HG03558 (cell line): Measurements from ENCODE around the gene KYAT1.

Source experiments
- ATAC-seq: cut with Tn5 transposase; IDR thresholded peaks from one replicate; pipeline ENCODE4 v1.9.1; 2021; ENCODE audit warnings: moderate number of reproducible peaks; ENCODE audit not compliant: unreplicated experiment; ENCODE audit errors: extremely low read depth

KYAT1 gene

GRCh38 chr9:128909859-128910258, 28.1 kb upstream of the KYAT1 start:
- no peak for ATAC-seq

- ATAC-seq, result no peak
Observed at GRCh38 chr9:128908372-128908771, 26.6 kb upstream of the KYAT1 start.

DNA sequence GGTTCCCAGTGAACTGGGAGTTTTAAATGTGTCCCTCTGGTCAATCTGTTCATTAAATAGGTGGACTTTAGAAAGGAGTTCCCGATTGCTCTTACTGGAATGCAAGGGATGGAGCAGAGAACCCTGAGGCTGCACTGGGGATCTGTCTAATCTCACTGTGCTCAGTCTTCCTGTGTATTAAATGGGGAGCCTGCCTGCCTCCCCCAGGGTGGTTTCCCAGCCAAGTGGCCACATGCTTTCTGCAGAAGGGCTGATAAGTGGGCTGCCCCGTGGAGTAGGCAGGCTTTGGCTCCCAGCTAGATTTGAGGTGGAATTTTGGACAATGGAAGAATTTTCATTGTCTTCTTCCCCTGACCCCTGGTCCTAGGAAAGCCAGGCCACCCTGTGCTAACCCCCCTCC, 25.0 kb upstream of the KYAT1 start:
- no peak for ATAC-seq

- ATAC-seq, result no peak
Observed at GRCh38 chr9:128905964-128906363, 24.2 kb upstream of the KYAT1 start.

- no peak for ATAC-seq
Observed at GRCh38 chr9:128903871-128904620, 22.3 kb upstream of the KYAT1 start.

DNA sequence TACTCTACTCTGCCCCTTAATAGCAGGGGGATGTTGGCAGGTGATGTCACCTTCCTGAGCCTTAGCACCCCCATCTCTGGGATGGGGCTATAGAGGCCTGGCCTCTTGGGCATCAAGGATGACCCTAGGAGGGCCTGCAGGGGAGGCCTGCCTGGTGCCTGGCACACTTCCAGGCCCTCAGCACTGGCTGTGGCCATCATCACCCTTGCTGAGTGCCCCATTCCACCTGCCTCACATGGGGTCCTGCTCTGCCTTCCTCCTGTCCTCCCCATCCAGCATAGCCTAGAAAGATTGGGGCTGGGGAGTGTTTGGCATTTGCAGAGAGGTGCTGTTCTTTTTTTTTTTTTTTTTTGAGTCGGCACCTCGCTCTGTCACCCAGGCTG, 21.3 kb upstream of the KYAT1 start:
- ATAC-seq, result no peak

GRCh38 chr9:128902351-128903078, 20.8 kb upstream of the KYAT1 start:
- peak; percentile 40 for ATAC-seq

DNA sequence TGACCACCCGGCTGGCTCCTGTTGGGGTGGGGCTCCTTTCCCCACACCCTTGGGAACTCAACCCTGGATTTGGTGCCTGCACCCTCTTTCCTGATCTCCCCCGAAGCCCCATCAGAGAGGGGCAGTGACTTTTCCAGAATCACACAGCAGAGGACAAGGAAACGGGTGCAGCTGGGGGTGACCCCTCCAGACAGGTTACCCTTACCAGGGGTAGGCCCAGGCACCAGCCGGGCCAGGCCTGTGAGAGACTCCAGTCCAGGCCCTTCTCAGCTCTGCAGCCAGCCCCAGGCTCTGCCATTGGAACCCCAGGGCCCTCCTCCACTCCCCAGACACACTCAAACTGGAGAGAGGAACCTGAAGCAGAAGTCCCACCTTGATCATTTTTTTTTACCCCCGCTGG, 20.1 kb upstream of the KYAT1 start:
- ATAC-seq, result no peak

GRCh38 chr9:128901379-128901778, 19.6 kb upstream of the KYAT1 start:
- ATAC-seq, result no peak

DNA sequence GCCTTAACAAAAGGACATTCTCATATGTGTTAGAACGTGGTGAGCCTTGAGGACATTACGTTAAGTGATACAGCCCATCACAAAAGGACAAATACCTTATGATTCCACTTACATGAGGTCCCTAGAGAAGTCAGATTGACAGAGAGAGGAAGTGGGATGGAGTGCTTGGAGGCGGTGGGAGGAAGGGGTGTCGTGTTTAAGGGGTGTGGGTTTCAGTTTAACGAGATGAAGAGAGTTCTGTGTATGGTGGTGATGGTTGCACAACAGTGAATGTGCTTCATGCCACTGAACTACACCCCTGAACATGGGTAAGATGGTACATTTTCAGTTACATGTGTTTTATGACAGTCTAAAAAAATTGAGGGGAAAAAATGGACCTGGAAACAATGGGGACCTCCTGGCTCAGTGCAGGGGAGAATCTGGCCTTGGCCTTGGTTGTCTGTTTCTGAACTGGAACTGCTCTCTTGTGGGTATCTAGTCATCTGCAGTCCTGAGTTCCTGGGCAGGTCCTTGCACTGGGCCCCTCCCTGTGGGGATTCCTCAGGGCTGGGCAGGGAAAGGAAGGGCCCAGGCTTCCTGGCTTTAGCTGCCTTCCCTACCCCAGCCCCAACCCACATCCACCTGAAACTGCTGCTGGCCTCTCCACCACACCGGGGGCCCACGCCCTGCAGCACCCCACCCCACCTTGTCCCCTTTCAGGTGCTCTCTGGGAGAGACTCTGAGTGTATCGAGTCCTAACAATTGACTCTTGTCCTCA, 18.0 kb upstream of the KYAT1 start:
- no peak for ATAC-seq

GRCh38 chr9:128898845-128899565, 17.3 kb upstream of the KYAT1 start:
- no peak for ATAC-seq

- no peak for ATAC-seq
Observed at GRCh38 chr9:128898382-128898781, 16.6 kb upstream of the KYAT1 start.

DNA sequence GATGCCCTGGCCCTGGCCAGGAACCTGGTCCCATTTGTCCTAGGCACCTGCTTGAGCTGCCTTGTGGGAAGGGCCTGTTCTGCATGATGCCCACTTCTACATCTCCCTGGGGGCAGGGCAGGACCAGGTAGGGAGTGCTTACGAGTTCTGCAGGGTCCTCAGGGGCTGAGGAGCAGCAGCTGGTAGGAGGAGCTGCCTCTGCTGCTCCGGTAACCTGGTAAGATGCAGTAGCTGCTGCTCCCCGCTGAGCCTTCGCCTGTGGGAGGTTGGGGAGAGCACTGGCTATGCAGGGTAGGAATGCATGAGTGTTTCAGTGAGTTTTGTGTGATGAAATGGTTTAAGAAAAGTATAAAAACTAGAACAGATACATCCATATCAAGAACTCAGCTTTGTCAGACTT, 13.8 kb upstream of the KYAT1 start:
- no peak for ATAC-seq

- no peak for ATAC-seq
Observed at GRCh38 chr9:128894764-128895163, 13.0 kb upstream of the KYAT1 start.

GRCh38 chr9:128893354-128893753, 11.6 kb upstream of the KYAT1 start:
- no peak for ATAC-seq

DNA sequence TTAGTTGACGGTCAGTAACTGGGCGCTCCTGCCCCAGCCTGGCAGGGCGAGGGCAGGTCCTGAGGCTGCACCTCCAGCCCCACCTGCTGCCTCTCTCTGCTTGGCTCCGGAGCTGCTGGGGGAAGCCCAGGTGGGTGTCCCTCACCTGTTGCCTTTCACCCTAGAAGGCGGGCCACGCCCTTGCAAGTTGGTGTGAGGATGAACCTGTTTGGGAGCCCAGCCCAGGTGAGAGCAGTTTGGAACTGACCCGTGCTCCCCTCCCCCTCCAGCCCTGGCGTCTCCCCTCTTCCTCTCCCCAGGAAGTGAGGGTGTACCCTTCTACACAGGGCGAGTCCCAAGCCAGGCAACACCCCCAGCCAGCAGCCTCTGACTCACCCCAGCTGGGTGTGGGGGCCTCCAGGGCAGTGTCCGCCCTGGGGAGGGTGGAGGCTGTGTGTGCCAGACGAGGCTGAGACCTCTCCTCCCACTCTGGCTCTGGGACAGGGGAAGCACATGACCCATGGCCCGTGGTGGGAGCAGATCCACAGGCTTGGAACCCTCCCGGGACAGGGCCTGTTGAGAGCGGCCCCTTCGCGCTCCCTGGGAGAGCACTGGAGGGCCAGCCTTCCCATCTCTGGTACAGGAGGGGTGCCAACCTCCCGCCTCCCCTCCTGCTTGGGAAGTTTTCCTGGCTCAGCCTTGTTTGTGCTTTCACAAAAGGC, 10.6 kb upstream of the KYAT1 start:
- ATAC-seq, result no peak

GRCh38 chr9:128891321-128892220, 9.8 kb upstream of the KYAT1 start:
- no peak for ATAC-seq

DNA sequence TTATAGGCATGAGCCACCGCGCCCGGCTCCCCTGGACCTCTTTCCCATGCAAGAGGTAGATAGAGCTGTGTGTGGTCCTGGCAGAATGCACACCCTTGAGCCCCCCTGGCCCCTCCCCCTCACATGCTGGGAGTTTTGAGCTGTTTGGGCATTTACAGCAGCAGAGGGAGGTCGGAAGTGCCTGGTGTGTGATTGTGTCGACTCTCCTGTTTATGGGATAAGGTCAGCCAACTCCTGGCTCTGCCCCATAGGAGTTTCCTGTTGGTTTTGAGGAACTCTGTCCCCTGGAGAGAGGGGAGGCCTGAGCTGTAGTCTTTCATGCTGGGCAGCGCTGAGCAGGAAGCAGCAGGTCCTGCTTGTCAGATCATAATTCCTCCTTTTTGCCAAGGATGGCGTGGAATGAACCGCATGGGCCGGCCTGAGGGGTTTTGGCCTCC, 6.2 kb upstream of the KYAT1 start:
- no peak for ATAC-seq

DNA sequence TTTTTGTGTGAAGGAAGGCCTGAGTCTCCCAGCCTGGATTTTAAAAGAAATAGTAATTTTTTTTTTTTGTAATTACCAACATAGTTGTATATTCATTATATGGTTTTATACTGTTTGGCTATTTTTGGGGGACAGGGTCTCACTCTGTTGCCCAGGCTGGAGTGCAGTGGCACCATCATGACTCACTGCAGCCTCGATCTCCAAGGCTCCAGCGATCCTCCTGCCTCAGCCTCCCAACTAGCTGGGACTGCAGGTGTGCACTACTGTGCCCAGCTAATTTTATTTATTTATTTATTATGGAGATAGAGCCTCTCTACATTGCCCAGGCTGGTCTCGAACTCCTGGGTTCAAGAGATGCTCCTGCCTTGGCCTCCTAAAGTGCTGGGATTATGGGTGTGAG, 5.3 kb upstream of the KYAT1 start:
- ATAC-seq, result no peak
